Stimulated activated CD8-positive, alpha-beta memory T cell treated with anti-CD3 and anti-CD28 coated beads, Interleukin-12 subunit alpha, Interleukin-12 subunit beta, amount 100 ng/mL, for 4 hours (primary cell): ENCODE measurements around the gene IL4.

Experiments used
- DNase-seq: peaks from one replicate; pipeline ENCODE4 v3.0.0-alpha.2; 2020; ENCODE audit warnings: low read depth

Gene IL4

GRCh38 chr5:132695956-132696355, 22.2 kb downstream of the IL4 start:
- no peak for DNase-seq

DNA sequence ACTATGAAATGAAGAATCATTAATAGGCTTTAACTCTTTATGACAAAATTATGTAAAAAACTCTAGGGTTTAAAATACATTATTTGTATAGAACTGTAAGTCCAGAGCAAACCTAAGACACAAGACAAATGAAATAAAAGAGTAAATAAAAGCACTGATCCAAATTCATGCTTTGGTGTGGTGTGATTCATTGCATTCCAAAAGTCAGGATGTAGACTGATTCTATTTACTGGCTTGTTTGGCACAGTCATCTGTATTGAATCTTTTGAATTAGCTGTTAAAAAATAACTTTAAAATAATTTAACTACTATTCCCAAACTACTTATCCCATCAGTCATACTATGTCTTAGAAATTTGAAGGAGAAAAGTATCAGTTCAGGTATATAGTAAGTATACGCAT, 31.1 kb downstream of the IL4 start:
- no peak for DNase-seq

- no peak for DNase-seq
Observed at GRCh38 chr5:132708645-132709044, 34.9 kb downstream of the IL4 start.

DNA sequence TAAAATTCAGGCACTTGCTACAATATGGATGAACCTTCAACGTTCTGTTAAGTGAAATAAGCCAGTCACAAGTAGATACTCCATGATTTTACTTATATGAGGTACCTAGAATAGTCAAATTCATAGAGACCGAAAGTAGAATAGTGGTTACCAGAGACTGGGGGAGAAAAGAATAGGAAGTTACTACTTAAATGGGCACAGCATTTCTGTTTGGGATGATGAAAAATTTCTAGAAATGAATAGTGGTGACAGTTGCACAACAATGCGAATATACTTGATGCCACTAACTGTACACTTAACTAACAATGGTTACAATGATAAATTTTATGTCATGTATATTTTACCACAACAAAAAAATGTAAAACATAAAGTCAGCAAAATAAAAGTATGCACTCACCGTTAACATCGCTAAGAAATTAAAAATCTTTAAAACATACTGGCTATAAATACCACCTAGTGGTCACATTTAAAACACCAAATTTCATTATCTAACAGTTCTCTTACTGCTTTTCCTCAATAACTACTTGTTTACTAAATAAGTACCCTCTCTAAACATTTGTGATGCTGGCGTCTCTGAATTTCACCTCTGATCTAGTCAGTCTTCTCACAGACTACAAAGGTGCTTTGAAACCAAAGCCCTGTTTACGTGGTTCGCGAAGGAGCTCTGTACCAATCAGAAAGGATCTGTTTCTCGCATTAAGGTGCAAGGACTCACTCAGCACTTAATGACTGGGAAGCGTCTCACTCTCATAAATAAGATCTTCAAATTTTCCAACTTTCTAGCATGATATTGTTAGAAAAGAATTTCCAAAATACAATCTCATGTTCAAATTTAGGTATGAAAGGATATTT, 40.9 kb downstream of the IL4 start:
- no peak for DNase-seq

DNA sequence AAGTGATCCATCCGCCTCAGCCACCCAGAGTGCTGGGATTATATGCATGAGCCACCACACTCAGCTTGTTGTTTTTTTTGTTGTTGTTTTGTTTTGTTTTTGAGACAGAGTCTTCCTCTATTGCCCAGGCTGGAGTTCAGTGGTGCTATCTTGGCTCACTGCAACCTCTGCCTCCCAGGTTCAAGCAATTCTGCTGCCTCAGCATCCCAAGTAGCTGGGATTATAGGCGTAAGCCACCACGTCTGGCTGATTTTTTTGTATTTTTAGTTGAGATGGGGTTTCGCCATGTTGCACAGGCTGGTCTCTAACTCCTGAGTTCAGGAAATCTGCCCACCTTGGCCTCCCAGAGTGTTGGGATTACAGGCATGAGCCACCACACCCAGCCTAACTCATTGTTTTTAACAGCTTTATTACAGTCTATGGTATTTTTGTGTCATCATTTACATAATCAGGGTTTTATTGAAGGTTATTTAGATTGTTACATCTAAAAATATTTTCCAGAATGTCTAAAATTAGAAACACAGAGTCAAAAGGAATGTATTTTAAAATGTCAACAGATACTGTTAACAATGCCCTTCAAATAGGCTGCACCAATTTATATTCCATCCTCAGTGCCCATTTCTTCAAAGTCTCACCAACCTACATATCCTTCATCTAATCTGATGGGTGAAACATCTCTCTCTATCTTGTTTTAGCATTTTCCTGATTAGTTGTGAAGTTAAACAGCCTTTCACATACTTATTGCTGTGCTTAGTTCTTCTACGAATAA, 44.9 kb downstream of the IL4 start:
- no peak for DNase-seq

DNA sequence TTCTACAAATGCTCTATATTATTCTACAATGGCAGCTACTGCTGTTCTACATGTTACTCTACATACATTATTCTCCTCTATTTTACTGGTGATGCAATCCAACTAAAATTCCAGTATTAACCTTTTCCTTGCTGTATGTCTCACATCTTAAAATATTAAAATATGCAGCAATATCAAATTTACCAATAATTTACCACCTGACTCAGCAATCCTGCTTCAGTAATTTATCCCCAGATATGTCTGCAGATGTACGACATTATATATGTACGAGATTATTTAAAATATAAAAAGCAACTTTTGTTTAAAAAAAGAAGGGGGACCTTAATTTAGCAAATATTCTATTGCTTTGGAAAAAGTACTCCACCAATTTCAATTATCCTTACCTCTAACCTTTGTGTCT, 52.0 kb downstream of the IL4 start:
- no peak for DNase-seq

DNA sequence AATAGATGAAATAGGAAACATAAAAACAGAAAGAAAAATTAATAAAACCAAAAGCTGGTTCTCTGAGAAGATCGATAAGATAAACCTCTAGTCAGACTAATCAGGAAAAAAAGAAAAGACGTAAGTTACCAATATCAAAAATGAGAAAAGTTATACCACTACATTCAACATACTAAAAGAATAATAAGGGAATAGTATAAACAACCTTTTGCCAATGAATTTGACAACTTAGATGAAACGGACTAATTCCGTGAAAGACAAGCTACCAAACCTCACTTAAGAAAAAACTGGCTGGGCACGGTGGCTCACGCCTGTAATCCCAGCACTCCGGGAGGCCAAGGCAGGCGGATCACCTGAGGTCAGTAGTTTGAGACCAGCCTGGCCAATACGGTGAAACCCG, 56.1 kb downstream of the IL4 start:
- no peak for DNase-seq
